HAP-1 (cell line): ENCODE data around the gene S100A1.

ENCODE experiments used
- DNase-seq, 2 experiments: peaks; one replicate each; pipeline ENCODE4 v3.0.0-alpha.2; 2016 to 2020; ENCODE audit warnings: low spot score in 2 of 2
- H3K27me3 ChIP-seq: fragments of 250-450 bp; sonication (Bioruptor Pico); 2 replicates; pipeline ENCODE4 v1.5.1; 2020; ENCODE audit warnings: low read depth, mild to moderate bottlenecking, moderate library complexity
- H3K36me3 ChIP-seq: fragments of 250-450 bp; sonication (Bioruptor Pico); replicated peaks from 2 replicates; pipeline ENCODE4 v1.5.1; 2020; ENCODE audit warnings: mild to moderate bottlenecking
- H3K4me1 ChIP-seq: fragments of 250-450 bp; sonication (Bioruptor Pico); 2 replicates; pipeline ENCODE4 v1.5.1; 2020; ENCODE audit warnings: mild to moderate bottlenecking
- H3K4me3 ChIP-seq: fragments of 250-450 bp; sonication (Bioruptor Pico); 2 replicates; pipeline ENCODE4 v1.5.1; 2020; ENCODE audit warnings: mild to moderate bottlenecking, moderate library complexity
- H3K9me3 ChIP-seq: fragments of 250-450 bp; sonication (Bioruptor Pico); 2 replicates; pipeline ENCODE4 v1.5.1; 2020; ENCODE audit warnings: mild to moderate bottlenecking, moderate library complexity
- in situ Hi-C: fragments of 300-500 bp; cut with MboI; formaldehyde crosslinking; loops from 3 replicates; pipeline ENCODE4 v1.14.3; 2020; ENCODE audit warnings: low sequenced_read_pairs, inconsistent platforms, mixed read lengths

Gene S100A1

GRCh38 chr1:153599847-153600246 is 28.4 kb upstream of the S100A1 start:
- H3K4me1 ChIP-seq, result no peaks in the 10 kb centered on the region

GRCh38 chr1:153602749-153603148 is 25.5 kb upstream of the S100A1 start:
- in situ Hi-C loops, result no loop called here

More at GRCh38 chr1:153599847-153600246, 28.4 kb upstream of the S100A1 start:
- in situ Hi-C loops, result no loop called here
- Histone ChIP-seq H3K27me3 (no peaks in the 10 kb centered on the region), H3K36me3 (no peaks in the 10 kb centered on the region), H3K4me3 (no peak overlapping the region), H3K9me3 (no peaks in the 10 kb centered on the region)
- DNase-seq, result no peak

GRCh38 chr1:153606194-153606593 is 22.0 kb upstream of the S100A1 start:
- H3K27me3 ChIP-seq, result no peaks in the 10 kb centered on the region
- H3K9me3 ChIP-seq, result no peaks in the 10 kb centered on the region
- H3K4me3 ChIP-seq, result no peak overlapping the region
- no peak for DNase-seq
- in situ Hi-C loops, result no loop called here
- peaks cover 14% of the 10 kb centered on the region for H3K4me1 ChIP-seq
- no peaks in the 10 kb centered on the region for H3K36me3 ChIP-seq

More at GRCh38 chr1:153602749-153603148, 25.5 kb upstream of the S100A1 start:
- Histone ChIP-seq H3K4me3 (no peak overlapping the region), H3K36me3 (no peaks in the 10 kb centered on the region), H3K27me3 (no peaks in the 10 kb centered on the region), H3K9me3 (no peaks in the 10 kb centered on the region), H3K4me1 (0 out of 2 replicates have a peak, but pooled peaks cover 4% of the 10 kb centered on the region)
- DNase-seq, result no peak

GRCh38 chr1:153607381-153607780 is 20.9 kb upstream of the S100A1 start:
- H3K4me3 ChIP-seq, result no peak overlapping the region
- no peaks in the 10 kb centered on the region for H3K36me3 ChIP-seq
- no peaks in the 10 kb centered on the region for H3K27me3 ChIP-seq
- in situ Hi-C loops, result no loop called here
- H3K4me1 ChIP-seq, result peaks cover 14% of the 10 kb centered on the region
- no peak for DNase-seq
- H3K9me3 ChIP-seq, result no peaks in the 10 kb centered on the region

- DNase-seq, result no peak
- peaks cover 14% of the 10 kb centered on the region for H3K4me1 ChIP-seq
- H3K27me3 ChIP-seq, result no peaks in the 10 kb centered on the region
- no peaks in the 10 kb centered on the region for H3K36me3 ChIP-seq
- no peaks in the 10 kb centered on the region for H3K9me3 ChIP-seq
- in situ Hi-C loops, result no loop called here
- no peak overlapping the region for H3K4me3 ChIP-seq
Measured at GRCh38 chr1:153608089-153608682, 20.0 kb upstream of the S100A1 start.

- Histone ChIP-seq H3K27me3 (no peaks in the 10 kb centered on the region), H3K9me3 (no peaks in the 10 kb centered on the region), H3K4me3 (no peak overlapping the region), H3K36me3 (no peaks in the 10 kb centered on the region), H3K4me1 (peaks cover 14% of the 10 kb centered on the region)
- DNase-seq, result peak in 1 of 2 experiments; percentile 61
- in situ Hi-C loops, result no loop called here
Measured at GRCh38 chr1:153608742-153609584, 19.3 kb upstream of the S100A1 start.

GRCh38 chr1:153609585-153609907 is 18.7 kb upstream of the S100A1 start:
- DNase-seq, result no peak
- H3K9me3 ChIP-seq, result no peaks in the 10 kb centered on the region
- in situ Hi-C loops, result no loop called here
- H3K4me1 ChIP-seq, result peaks cover 14% of the 10 kb centered on the region
- H3K4me3 ChIP-seq, result no peak overlapping the region
- H3K27me3 ChIP-seq, result no peaks in the 10 kb centered on the region
- no peaks in the 10 kb centered on the region for H3K36me3 ChIP-seq

GRCh38 chr1:153610334-153610733 is 17.9 kb upstream of the S100A1 start:
- no peak for DNase-seq
- Histone ChIP-seq H3K4me1 (peaks cover 14% of the 10 kb centered on the region), H3K4me3 (no peak overlapping the region), H3K27me3 (no peaks in the 10 kb centered on the region), H3K36me3 (no peaks in the 10 kb centered on the region), H3K9me3 (no peaks in the 10 kb centered on the region)
- in situ Hi-C loops, result no loop called here

GRCh38 chr1:153610811-153611301 is 17.4 kb upstream of the S100A1 start:
- in situ Hi-C loops, result no loop called here
- no peaks in the 10 kb centered on the region for H3K9me3 ChIP-seq
- no peaks in the 10 kb centered on the region for H3K36me3 ChIP-seq
- H3K4me1 ChIP-seq, result peaks cover 10% of the 10 kb centered on the region
- H3K27me3 ChIP-seq, result no peaks in the 10 kb centered on the region
- DNase-seq, result no peak
- H3K4me3 ChIP-seq, result no peak overlapping the region

- H3K4me1 ChIP-seq, result peaks cover 10% of the 10 kb centered on the region
- DNase-seq, result no peak
- no peak overlapping the region for H3K4me3 ChIP-seq
- in situ Hi-C loops, result no loop called here
- H3K27me3 ChIP-seq, result no peaks in the 10 kb centered on the region
- no peaks in the 10 kb centered on the region for H3K9me3 ChIP-seq
- no peaks in the 10 kb centered on the region for H3K36me3 ChIP-seq
Measured at GRCh38 chr1:153611356-153611755, 16.9 kb upstream of the S100A1 start.

GRCh38 chr1:153612111-153612754 is 16.0 kb upstream of the S100A1 start:
- Histone ChIP-seq H3K4me1 (peaks cover 10% of the 10 kb centered on the region), H3K4me3 (no peak overlapping the region), H3K27me3 (no peaks in the 10 kb centered on the region), H3K36me3 (no peaks in the 10 kb centered on the region), H3K9me3 (no peaks in the 10 kb centered on the region)
- in situ Hi-C loops, result no loop called here
- no peak for DNase-seq

- DNase-seq, result no peak
- in situ Hi-C loops, result no loop called here
- Histone ChIP-seq H3K4me3 (no peak within 1 kb of the TSS), H3K36me3 (no peaks in the 10 kb centered on the region), H3K27me3 (no peaks in the 10 kb centered on the region), H3K4me1 (peaks cover 10% of the 10 kb centered on the region), H3K9me3 (no peaks in the 10 kb centered on the region)
Measured at GRCh38 chr1:153612755-153613331, 15.4 kb upstream of the S100A1 start, which contains the start of gene S100A16. TSS of gene S100A16 (minus strand) at chr1:153613137. CDS start at chr1:153608151, 4,986 bp downstream.

GRCh38 chr1:153613406-153613805 is 14.8 kb upstream of the S100A1 start:
- H3K9me3 ChIP-seq, result no peaks in the 10 kb centered on the region
- H3K4me1 ChIP-seq, result peaks cover 10% of the 10 kb centered on the region
- no peak overlapping the region for H3K4me3 ChIP-seq
- in situ Hi-C loops, result no loop called here
- no peaks in the 10 kb centered on the region for H3K27me3 ChIP-seq
- no peak for DNase-seq
- H3K36me3 ChIP-seq, result no peaks in the 10 kb centered on the region
